ENCODE results near the gene RARG.

- no peak for TF ChIP-seq CTCF (IDR thresholded peaks at IDR 0.05)
- no peak for TF ChIP-seq POLR2A (IDR thresholded peaks at IDR 0.05)
Measured at GRCh38 chr12:53227836-53228235, 4.2 kb downstream of the RARG start.
